Measurements from ENCODE around the gene SAMD13. TPM values are rescaled to one million over a fixed set of nuclear protein-coding genes. Genes with fewer than 3 reads are reported as not detected.

Gene SAMD13
- total and polyA plus RNA-seq, 4 experiments from 2014 or later, result 0.22 TPM; not detected in 3

- Histone ChIP-seq H3K27me3 (ENCODE audit: insufficient read depth, low read length) (no peaks in the 10 kb centered on the region), H3K36me3 (ENCODE audit: insufficient read depth, low read length) (no peaks in the 10 kb centered on the region), H3K27ac (ENCODE audit: low read depth, low read length) (no peak overlapping the region), H3K4me1 (ENCODE audit: insufficient read depth, low read length) (no peaks in the 10 kb centered on the region), H3K4me3 (ENCODE audit: low read length in 2 of 2) (no peak overlapping the region), H3K9me3 (ENCODE audit: control insufficient read depth in 1 of 2, low read length in 2 of 2) (no peaks in the 10 kb centered on the region)
- Mint-ChIP-seq H3K4me1 (no peaks in the 10 kb centered on the region), H3K27ac (no peak overlapping the region), H3K27me3 (peaks cover 0 to 1% of the 10 kb centered on the region in 2 donors), H3K4me3 (no peak overlapping the region), H3K9me3 (no peaks in the 10 kb centered on the region), H3K36me3 (no peaks in the 10 kb centered on the region)
- POLR2A ChIA-PET (ENCODE audit: partially characterized antibody), result no interaction called here
- intact Hi-C loops (cut with micrococcal nuclease), result no loop called here
- DNase-seq, result no peak
- CTCF ChIA-PET (ENCODE audit: partially characterized antibody), result no interaction called here
These were observed 41.5 kb upstream of the SAMD13 start for GRCh38 chr1:84259989-84260388.

GRCh38 chr1:84260852-84261518, 40.5 kb upstream of the SAMD13 start:
- no peak for DNase-seq
- Histone ChIP-seq H3K4me1 (ENCODE audit: insufficient read depth, low read length) (no peaks in the 10 kb centered on the region), H3K27me3 (ENCODE audit: insufficient read depth, low read length) (no peaks in the 10 kb centered on the region), H3K9me3 (ENCODE audit: control insufficient read depth in 1 of 2, low read length in 2 of 2) (no peaks in the 10 kb centered on the region), H3K27ac (ENCODE audit: low read depth, low read length) (no peak overlapping the region), H3K36me3 (ENCODE audit: insufficient read depth, low read length) (no peaks in the 10 kb centered on the region), H3K4me3 (ENCODE audit: low read length in 2 of 2) (no peak overlapping the region)
- no peaks in the 10 kb centered on the region for H3K9me3 Mint-ChIP-seq
- CTCF ChIA-PET (ENCODE audit: partially characterized antibody), result no interaction called here
- POLR2A ChIA-PET (ENCODE audit: partially characterized antibody), result no interaction called here
- intact Hi-C loops (cut with micrococcal nuclease), result no loop called here
- H3K36me3 Mint-ChIP-seq, result no peaks in the 10 kb centered on the region
- H3K4me3 Mint-ChIP-seq, result no peak overlapping the region
- H3K27me3 Mint-ChIP-seq, result peaks cover 0 to 1% of the 10 kb centered on the region in 2 donors
- H3K4me1 Mint-ChIP-seq, result no peaks in the 10 kb centered on the region
- H3K27ac Mint-ChIP-seq, result no peak overlapping the region

GRCh38 chr1:84264961-84265360, 36.5 kb upstream of the SAMD13 start:
- Histone ChIP-seq H3K4me1 (ENCODE audit: insufficient read depth, low read length) (no peaks in the 10 kb centered on the region), H3K4me3 (ENCODE audit: low read length in 2 of 2) (no peak overlapping the region), H3K27me3 (ENCODE audit: insufficient read depth, low read length) (no peaks in the 10 kb centered on the region), H3K9me3 (ENCODE audit: control insufficient read depth in 1 of 2, low read length in 2 of 2) (no peaks in the 10 kb centered on the region), H3K27ac (ENCODE audit: low read depth, low read length) (no peak overlapping the region), H3K36me3 (ENCODE audit: insufficient read depth, low read length) (no peaks in the 10 kb centered on the region)
- ChIA-PET POLR2A (ENCODE audit: partially characterized antibody) (no interaction called here), CTCF (ENCODE audit: partially characterized antibody) (no interaction called here)
- Mint-ChIP-seq H3K27ac (peak overlapping the region in 1 of 7 donors; percentile 9), H3K27me3 (peaks cover 0 to 3% of the 10 kb centered on the region in 2 donors), H3K9me3 (no peaks in the 10 kb centered on the region), H3K36me3 (no peaks in the 10 kb centered on the region), H3K4me3 (no peak overlapping the region), H3K4me1 (peaks cover 0 to 2% (median 0%) of the 10 kb centered on the region in 4 donors)
- intact Hi-C loops (cut with micrococcal nuclease), result no loop called here
- DNase-seq, result no peak

GRCh38 chr1:84265867-84266266, 35.6 kb upstream of the SAMD13 start:
- H3K27me3 Mint-ChIP-seq, result peaks cover 0 to 3% of the 10 kb centered on the region in 2 donors
- Histone ChIP-seq H3K27me3 (ENCODE audit: insufficient read depth, low read length) (no peaks in the 10 kb centered on the region), H3K27ac (ENCODE audit: low read depth, low read length) (no peak overlapping the region), H3K36me3 (ENCODE audit: insufficient read depth, low read length) (no peaks in the 10 kb centered on the region), H3K9me3 (ENCODE audit: control insufficient read depth in 1 of 2, low read length in 2 of 2) (no peaks in the 10 kb centered on the region), H3K4me3 (ENCODE audit: low read length in 2 of 2) (no peak overlapping the region), H3K4me1 (ENCODE audit: insufficient read depth, low read length) (no peaks in the 10 kb centered on the region)
- intact Hi-C loops (cut with micrococcal nuclease), result no loop called here
- H3K36me3 Mint-ChIP-seq, result no peaks in the 10 kb centered on the region
- H3K4me1 Mint-ChIP-seq, result peaks cover 0 to 2% (median under 1%) of the 10 kb centered on the region in 4 donors
- POLR2A ChIA-PET (ENCODE audit: partially characterized antibody), result no interaction called here
- H3K4me3 Mint-ChIP-seq, result no peak overlapping the region
- DNase-seq, result no peak
- H3K9me3 Mint-ChIP-seq, result no peaks in the 10 kb centered on the region
- CTCF ChIA-PET (ENCODE audit: partially characterized antibody), result no interaction called here
- H3K27ac Mint-ChIP-seq, result no peak overlapping the region

GRCh38 chr1:84266748-84267147, 34.8 kb upstream of the SAMD13 start:
- CTCF ChIA-PET (ENCODE audit: partially characterized antibody), result no interaction called here
- peak overlapping the region in 1 of 7 donors; percentile 59 for H3K27ac Mint-ChIP-seq
- Histone ChIP-seq H3K4me3 (ENCODE audit: low read length in 2 of 2) (no peak overlapping the region), H3K27ac (ENCODE audit: low read depth, low read length) (no peak overlapping the region), H3K4me1 (ENCODE audit: insufficient read depth, low read length) (peaks cover 7% of the 10 kb centered on the region), H3K36me3 (ENCODE audit: insufficient read depth, low read length) (no peaks in the 10 kb centered on the region), H3K9me3 (ENCODE audit: control insufficient read depth in 1 of 2, low read length in 2 of 2) (no peaks in the 10 kb centered on the region), H3K27me3 (ENCODE audit: insufficient read depth, low read length) (no peaks in the 10 kb centered on the region)
- H3K27me3 Mint-ChIP-seq, result peaks cover 0 to 3% of the 10 kb centered on the region in 2 donors
- H3K4me1 Mint-ChIP-seq, result peaks cover 5 to 11% (median 9%) of the 10 kb centered on the region in 4 donors
- no peaks in the 10 kb centered on the region for H3K9me3 Mint-ChIP-seq
- no peaks in the 10 kb centered on the region for H3K36me3 Mint-ChIP-seq
- no peak for DNase-seq
- POLR2A ChIA-PET (ENCODE audit: partially characterized antibody), result no interaction called here
- no peak overlapping the region for H3K4me3 Mint-ChIP-seq
- intact Hi-C loops (cut with micrococcal nuclease), result no loop called here

GRCh38 chr1:84267476-84267875, 34.0 kb upstream of the SAMD13 start:
- Histone ChIP-seq H3K27ac (ENCODE audit: low read depth, low read length) (no peak overlapping the region), H3K27me3 (ENCODE audit: insufficient read depth, low read length) (no peaks in the 10 kb centered on the region), H3K4me3 (ENCODE audit: low read length in 2 of 2) (no peak overlapping the region), H3K9me3 (ENCODE audit: control insufficient read depth in 1 of 2, low read length in 2 of 2) (no peaks in the 10 kb centered on the region), H3K36me3 (ENCODE audit: insufficient read depth, low read length) (no peaks in the 10 kb centered on the region), H3K4me1 (ENCODE audit: insufficient read depth, low read length) (peaks cover 7% of the 10 kb centered on the region)
- ChIA-PET CTCF (ENCODE audit: partially characterized antibody) (no interaction called here), POLR2A (ENCODE audit: partially characterized antibody) (no interaction called here)
- Mint-ChIP-seq H3K9me3 (no peaks in the 10 kb centered on the region), H3K27me3 (peaks cover 0 to 3% of the 10 kb centered on the region in 2 donors), H3K36me3 (no peaks in the 10 kb centered on the region), H3K27ac (no peak overlapping the region), H3K4me3 (no peak overlapping the region), H3K4me1 (peaks cover 5 to 11% (median 9%) of the 10 kb centered on the region in 4 donors)
- no peak for DNase-seq
- intact Hi-C loops (cut with micrococcal nuclease), result no loop called here

- Histone ChIP-seq H3K27ac (ENCODE audit: low read depth, low read length) (no peak overlapping the region), H3K4me1 (ENCODE audit: insufficient read depth, low read length) (peaks cover 7% of the 10 kb centered on the region), H3K9me3 (ENCODE audit: control insufficient read depth in 1 of 2, low read length in 2 of 2) (no peaks in the 10 kb centered on the region), H3K4me3 (ENCODE audit: low read length in 2 of 2) (no peak overlapping the region), H3K27me3 (ENCODE audit: insufficient read depth, low read length) (no peaks in the 10 kb centered on the region), H3K36me3 (ENCODE audit: insufficient read depth, low read length) (no peaks in the 10 kb centered on the region)
- Mint-ChIP-seq H3K27me3 (peaks cover 0 to 3% of the 10 kb centered on the region in 2 donors), H3K36me3 (no peaks in the 10 kb centered on the region), H3K9me3 (no peaks in the 10 kb centered on the region), H3K27ac (no peak overlapping the region), H3K4me3 (no peak overlapping the region), H3K4me1 (peaks cover 5 to 11% (median 9%) of the 10 kb centered on the region in 4 donors)
- no peak for DNase-seq
- POLR2A ChIA-PET (ENCODE audit: partially characterized antibody), result no interaction called here
- intact Hi-C loops (cut with micrococcal nuclease), result no loop called here
- CTCF ChIA-PET (ENCODE audit: partially characterized antibody), result no interaction called here
These were observed 33.2 kb upstream of the SAMD13 start for GRCh38 chr1:84268346-84268745.

All from CD4-positive, alpha-beta memory T cell (primary cell).